ENCODE measurements around the gene SCIN.
"Not testable (repeated sequence)": the region's sequence is repeated elsewhere in the genome, so short reads cannot be mapped to it uniquely, and the experiment has no call there.

SCIN gene

DNA sequence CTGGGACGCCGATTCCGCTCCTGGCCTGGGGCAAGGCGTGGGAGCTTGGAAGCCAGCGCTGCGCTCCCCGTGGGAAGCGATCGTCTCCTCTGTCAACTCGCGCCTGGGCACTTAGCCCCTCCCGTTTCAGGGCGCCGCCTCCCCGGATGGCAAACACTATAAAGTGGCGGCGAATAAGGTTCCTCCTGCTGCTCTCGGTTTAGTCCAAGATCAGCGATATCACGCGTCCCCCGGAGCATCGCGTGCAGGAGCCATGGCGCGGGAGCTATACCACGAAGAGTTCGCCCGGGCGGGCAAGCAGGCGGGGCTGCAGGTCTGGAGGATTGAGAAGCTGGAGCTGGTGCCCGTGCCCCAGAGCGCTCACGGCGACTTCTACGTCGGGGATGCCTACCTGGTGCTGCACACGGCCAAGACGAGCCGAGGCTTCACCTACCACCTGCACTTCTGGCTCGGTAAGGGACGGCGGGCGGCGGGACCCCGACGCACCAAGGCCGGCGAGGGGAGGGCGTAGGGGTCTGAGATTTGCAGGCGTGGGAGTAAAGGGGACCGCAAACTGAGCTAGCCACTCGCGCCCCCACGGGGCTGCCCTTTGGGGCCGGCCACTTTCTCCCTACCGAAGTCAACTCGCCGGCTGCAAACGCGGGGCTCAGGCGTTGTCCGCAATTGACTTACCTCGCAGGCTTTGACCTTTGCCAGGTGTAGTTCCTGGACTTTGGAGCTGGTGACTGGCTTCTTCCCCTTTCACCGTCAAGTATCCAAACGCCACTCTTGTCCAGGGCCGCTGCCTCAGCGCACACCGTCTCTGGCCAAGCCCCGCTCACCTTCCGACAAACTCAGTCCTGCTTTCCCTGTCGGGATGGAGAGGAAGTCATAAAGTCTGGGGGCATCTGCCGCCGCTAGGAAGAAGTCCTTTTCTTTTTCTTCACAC lies at the start of gene SCIN:
TSS of gene SCIN (plus strand) at position 187 of the 928 bp plus-strand sequence. CDS start at position 254, 67 bp downstream.
- DNase-seq (ENCODE audit: low read depth), result no peak

DNA sequence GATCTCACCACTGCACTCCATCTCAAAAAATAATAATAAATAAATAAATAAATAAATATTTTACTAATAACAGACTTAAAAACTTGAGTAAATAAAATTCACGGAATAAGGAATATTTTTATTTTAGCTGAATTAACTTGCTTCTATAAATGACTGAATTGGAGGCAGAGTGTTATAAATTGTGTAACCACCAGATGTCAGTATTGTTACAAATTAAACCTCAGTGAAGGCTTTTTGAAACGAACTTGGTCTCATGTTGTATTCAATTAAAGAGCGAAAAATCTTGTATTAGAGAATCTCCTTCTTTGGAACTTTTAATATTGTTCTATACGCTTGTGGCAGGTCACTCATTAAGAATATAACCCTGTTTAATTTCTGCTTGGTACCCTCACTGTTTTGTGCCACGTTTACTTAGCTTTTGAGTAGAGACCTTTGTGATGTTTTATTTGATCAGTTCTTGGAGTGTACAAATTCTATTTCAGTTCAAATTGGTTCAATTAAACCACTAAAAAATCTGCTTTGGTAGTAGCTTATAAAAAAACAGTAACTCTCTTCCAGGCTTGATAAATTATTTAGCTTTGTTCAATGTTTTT lies 45.6 kb upstream of the SCIN start:
- peak; percentile 37 for DNase-seq (ENCODE audit: low read depth)

DNA sequence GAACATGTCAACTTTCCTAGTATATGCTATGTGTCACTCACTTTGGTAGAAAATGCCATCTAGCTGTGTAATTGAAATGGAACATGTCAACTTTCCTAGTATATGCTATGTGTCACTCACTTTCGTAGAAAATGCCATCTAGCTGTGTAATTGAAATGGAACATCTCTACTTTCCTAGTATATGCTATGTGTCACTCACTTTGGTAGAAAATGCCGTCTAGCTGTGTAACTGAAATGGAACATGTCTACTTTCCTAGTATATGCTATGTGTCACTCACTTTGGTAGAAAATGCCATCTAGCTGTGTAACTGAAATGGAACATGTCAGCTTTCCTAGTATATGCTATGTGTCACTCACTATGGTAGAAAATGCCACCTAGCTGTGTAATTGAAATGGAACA lies 43.8 kb upstream of the SCIN start:
- not testable (repeated sequence) for DNase-seq (ENCODE audit: low read depth)

DNA sequence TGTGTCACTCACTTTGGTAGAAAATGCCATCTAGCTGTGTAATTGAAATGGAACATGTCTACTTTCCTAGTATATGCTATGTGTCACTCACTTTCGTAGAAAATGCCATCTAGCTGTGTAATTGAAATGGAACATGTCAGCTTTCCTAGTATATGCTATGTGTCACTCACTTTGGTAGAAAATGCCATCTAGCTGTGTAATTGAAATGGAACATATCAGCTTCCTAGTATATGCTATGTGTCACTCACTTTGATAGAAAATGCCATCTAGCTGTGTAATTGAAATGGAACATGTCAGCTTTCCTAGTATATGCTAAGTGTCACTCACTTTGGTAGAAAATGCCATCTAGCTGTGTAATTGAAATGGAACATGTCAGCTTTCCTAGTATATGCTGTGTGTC lies 42.9 kb upstream of the SCIN start:
- not testable (repeated sequence) for DNase-seq (ENCODE audit: low read depth)

DNA sequence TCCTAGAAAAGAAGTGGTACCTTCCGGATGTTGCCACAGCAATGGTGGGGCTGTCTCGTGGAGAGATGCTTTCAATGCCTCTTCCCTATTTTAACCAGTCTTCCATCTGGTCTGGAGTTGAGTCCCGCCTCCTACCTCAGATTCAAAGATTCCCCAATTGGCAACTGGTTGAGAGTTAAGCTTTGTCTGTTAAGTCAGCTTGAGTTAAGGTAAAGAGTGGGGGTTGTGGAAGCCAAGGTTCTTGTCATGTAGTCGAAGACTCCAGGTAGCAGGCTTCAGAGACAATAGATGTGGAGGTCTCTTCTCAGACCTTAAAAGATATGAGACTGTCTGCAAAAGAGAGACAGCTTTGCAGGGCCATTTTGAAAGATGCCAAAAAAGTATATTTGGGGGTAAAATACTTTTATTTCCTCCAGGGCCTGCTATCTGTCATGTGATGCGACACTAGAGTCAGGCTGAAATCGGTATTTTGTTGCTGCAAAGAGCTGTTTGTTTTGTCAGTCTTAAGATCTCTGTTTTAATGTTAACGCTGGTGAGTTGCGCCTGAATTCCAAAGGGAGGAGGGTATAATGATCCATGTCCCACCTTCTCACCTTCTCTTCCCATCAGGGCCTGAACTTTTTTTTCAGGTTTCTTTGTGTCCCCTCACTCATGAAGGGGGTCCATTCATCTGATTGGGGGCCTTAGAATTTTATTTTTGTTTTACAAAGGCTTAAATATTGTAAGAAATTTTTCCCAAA lies 40.4 kb upstream of the SCIN start:
- no peak for DNase-seq (ENCODE audit: low read depth)

DNA sequence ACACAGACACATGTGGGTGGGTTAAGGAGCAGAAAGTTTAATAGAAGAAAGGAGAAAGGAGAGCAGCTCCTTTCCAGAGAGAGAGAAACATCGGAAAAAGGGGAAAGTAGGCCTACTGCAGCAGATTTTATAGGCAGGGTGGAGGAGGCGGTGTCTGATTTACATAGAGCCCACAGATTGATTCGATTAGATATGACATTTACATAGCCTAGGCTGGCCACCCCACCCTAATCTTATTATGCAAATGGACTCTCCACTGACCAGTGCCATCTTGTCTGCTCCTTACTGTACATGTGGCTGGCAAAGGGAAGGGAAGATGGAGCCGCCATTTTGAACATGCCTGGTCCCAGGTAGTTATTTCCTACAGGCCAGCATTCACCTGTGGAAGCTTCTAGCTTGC lies 38.7 kb upstream of the SCIN start:
- DNase-seq (ENCODE audit: low read depth), result no peak

DNA sequence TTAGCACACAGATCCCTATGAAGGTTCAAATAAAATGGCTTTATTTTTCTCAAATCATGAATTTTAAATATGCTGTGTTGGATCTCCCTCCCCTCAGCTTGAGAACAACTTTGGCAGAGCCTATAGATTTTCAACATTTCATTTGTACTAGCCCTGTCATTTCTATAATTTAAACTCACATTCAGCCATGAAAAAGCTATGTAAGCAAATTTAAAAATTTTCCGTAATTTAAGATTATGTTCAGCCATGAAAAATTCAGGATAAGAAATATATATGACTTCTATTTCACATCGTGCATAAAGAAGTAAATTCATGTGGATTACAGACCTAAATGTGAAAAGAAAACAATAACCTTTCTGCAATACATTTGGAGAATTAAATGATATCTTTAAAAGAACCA lies 36.5 kb upstream of the SCIN start:
- DNase-seq (ENCODE audit: low read depth), result no peak

DNA sequence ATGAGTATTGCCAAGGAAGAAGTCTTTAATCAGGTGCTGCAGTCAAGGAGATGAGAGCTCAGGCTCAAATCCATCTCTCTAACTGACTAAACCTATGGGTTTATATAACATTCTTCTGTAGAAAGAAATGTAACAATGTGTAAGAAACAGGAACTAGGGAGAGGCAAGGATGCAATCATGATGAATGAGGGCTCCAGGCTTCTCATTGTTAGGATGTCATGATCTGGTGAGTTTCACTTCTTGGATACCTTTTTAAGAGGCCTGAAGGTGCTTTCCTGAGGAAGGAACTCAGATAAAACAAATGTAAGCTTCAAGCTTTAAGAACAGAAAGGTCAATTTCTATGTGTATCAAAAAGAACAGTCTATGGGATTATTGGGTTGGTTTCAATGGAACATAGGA lies 30.8 kb upstream of the SCIN start:
- DNase-seq (ENCODE audit: low read depth), result no peak

DNA sequence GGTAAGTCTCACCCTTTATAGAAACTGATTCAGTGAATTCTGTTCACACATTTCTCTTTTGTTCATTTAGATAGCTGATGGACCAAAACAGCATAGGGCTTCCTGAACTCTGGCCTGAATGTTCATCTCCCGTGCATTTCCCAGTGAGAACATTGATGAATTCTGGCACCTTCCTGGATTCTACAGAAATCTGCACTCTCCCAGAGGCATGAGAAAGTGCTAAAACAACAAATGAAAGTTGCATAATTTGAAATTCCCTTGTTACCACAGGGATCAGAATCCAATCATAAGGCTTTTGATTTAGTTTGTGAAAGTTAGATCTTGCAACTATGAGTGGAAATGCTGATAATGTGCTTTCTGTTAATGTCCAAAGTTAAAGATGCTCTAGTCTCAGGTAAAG lies 29.7 kb upstream of the SCIN start:
- no peak for DNase-seq (ENCODE audit: low read depth)

DNA sequence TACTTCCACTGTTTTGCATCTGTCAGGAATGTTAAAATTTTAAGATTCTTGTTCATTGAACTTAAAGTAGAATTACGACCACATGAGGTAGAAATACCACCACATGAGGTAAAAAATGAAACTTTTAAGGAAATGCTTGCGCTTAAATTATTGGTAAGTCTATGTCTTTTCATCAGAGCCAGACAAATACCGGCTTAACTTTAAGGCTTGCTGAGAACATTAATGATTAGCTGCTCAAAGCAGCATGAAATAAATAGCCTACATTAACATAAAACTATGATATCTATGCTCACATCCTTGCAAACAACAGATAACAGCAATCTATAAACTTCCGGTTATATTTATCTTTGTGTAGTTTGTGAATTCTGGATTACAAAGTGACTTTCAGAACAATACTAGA lies 26.9 kb upstream of the SCIN start:
- DNase-seq (ENCODE audit: low read depth), result no peak

DNA sequence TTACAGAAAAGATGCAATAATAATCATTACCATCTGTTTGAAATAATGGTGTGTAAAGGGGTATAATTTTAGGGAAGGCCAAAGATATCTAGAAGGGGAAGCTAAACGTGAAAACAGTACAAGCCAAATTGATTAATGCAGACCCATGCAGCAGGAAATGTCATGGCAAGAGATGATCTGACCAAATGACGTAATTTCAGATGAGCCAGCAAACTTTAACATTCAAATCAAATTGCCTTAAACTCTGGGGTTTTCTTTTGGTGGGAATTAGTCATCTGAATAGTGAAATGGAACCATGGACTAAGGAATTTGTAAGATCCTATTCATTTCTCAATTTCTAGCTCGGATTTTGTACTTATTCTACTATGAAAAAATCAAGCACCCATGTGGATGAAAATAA lies 21.4 kb upstream of the SCIN start:
- DNase-seq (ENCODE audit: low read depth), result peak; percentile 80

DNA sequence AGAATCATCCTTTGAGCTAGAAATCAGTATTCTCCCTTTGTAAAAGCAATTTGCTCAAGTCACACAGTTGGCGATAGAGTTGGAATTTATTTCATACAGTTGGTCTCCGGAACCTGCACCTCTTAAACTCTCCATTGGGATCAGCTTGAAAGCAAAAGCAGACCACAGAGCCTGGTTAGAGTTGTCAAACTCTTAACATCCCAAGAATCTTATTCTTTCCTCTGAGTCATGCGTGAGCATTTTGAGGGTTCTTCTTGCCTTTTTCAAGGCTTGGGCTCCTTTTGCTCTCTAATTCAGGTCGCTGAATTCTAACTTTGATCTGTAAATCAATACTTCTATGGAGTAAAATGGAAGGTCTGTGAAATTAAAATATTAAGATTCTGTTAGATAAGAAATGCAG lies 19.6 kb upstream of the SCIN start:
- DNase-seq (ENCODE audit: low read depth), result no peak

DNA sequence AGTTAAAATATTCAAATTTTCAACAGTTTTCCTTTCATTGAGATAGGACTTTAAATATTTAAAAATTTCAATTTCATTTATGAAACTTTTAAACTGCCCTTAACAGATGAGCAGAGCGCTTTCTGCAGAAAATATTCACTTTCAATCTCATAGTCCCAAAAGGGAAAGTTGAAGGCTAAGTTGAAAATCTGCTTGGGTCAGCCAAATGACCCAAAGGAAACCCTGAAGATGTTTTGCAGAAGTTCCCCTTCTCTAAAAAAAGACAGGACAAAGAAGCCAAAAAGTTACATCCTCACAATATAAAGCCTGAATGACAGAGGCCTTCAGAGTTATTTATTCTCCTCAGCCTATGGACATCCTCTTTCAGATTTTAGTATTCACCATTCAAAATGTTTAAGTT lies 17.6 kb upstream of the SCIN start:
- DNase-seq (ENCODE audit: low read depth), result no peak

DNA sequence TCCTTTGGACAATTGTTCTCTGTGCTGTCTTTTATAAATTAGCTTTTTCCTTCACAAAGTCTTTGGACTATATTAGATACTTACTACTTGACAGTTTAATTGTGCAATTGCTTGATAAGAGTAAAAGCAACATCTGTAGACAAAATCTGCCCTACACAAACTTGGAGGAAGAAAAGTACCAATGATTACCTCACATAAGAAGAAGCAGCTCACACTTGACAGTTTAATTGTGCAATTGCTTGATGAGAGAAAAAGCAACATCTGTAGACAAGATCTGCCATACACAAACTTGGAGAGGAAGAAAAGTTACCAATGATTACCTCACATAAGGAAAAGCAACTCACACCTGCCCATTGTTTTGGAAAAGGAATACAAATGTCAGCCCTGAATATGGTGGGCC lies 17.1 kb upstream of the SCIN start:
- DNase-seq (ENCODE audit: low read depth), result no peak

DNA sequence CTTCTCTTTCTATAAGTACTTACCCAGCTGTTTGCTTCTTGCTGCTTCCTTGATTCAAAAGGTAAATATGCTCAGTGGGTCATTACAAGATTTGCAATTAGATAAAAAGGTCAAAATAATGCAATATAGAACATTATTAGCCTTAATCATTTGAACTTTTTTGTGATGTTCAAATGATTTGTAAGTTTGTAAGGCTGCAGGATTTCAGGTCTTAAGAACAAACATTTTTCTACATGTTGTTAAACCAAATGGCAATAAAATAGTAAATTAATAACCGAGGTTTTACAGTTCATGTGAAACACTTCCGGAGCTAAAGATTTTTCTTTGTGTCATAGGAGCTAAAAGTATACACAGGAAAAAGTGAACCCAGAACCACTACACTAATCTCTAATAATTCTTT lies 16.2 kb upstream of the SCIN start:
- no peak for DNase-seq (ENCODE audit: low read depth)

DNA sequence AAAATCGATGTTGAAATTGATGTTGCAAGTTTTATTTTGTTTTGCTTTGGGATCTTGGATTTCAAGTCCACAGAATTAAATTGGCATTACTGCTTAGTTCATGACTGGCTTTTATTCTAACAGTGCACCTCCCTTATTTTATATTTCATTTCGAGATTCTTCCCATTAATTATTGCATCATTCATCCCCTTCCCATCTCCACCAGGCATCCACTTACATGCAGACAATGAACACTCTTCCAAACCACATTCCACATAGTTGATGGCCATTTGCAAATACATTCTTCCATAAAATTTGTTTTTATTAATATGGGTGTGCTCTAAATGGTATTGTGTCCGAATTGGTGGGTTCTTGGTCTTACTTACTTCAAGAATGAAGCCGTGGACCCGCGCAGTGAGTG lies 15.6 kb upstream of the SCIN start:
- DNase-seq (ENCODE audit: low read depth), result no peak

DNA sequence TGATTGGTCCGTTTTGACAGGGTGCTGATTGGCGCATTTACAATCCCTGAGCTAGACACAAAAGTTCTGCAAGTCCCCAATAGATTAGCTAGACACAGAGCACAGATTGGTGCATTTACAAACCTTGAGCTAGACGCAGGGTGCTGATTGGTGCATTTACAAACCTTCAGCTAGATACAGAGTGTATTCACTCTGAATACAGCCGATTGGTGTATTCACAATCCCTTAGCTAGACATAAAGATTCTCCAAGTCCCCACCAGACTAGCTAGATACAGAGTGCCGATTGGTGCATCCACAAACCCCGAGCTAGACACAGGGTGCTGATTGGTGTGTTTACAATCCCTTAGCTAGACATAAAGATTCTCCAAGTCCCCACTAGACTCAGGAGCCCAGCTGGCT lies 14.8 kb upstream of the SCIN start:
- not testable (repeated sequence) for DNase-seq (ENCODE audit: low read depth)

DNA sequence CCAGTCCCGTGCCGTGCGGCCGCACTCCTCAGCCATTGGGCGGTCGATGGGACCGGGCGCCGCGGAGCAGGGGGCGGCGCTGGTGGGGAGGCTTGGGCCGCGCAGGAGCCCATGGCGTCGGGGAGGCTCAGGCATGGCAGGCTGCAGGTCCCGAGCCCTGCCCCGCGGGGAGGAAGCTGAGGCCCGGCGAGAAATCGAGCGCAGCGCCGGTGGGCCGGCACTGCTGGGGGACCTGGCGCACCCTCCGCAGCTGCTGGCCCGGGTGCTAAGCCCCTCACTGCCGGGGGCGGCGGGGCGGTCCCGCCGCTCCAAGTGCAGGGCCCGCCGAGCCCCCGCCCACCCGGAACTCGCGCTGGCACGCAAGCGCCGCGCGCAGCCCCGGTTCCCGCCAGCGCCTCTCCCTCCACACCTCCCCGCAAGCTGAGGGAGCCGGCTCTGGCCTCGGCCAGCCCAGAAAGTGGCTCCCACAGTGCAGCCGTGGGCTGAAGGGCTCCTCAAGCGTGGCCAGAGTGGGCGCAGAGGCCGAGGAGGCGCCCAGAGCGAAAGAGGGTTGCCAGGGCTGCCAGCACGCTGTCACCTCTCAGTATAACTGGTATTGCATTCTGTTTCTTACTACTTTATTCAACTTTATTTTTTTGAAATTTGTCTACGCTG lies 14.3 kb upstream of the SCIN start:
- DNase-seq (ENCODE audit: low read depth), result not testable (repeated sequence)

DNA sequence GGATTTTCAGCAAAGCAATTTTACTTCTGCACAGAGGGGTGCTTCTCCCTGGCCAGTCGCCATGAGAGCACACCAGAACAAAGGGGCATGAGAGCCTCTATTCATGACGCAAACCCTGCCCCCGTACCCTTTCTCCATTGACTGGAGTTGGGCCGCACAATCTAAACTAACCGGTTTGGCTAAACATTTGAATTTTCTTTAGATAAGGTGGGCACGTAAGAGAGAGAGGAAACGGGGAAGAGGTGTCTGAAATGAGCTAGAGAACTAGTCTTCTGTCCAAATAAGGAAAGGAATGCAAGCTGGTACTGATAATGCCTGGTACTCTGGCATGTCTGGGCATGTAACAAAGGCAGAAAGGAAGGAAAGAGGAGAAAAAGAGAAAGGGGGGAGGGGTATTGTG lies 13.2 kb upstream of the SCIN start:
- no peak for DNase-seq (ENCODE audit: low read depth)

DNA sequence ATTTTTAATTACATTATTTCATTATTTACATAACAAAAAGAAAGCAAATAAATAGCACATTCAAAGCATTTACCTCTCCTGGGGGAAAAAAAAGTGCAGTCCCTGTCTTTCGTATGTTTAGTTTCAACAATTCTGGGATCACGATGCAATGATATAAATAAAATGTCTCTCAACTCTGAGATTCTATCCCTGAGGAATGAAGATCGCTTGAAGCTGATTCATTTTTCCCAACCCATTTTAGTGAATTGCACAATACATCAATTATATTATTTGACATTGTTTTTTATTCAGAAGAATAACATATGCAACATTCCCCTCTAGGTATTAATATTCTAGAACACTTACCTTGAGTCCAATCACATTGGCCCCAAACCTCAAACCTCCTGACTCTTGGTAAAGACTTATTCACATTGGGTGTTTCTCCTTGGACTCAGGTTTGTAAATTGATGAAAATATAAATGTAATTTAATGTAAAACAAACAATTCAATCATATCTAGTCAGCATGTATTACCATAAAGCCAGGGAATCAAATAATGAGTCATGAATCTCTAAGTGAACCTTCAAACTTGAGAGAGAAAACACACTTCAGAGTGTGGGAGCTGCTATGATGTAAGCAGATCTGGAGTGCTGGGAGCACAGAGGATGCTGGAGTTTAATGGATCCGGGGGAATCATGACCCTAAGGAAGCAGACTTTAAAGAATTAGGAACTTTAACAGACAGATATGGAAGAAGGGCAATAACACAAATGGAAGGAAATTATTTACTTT lies 5.3 kb upstream of the SCIN start:
- no peak for DNase-seq (ENCODE audit: low read depth)

DNA sequence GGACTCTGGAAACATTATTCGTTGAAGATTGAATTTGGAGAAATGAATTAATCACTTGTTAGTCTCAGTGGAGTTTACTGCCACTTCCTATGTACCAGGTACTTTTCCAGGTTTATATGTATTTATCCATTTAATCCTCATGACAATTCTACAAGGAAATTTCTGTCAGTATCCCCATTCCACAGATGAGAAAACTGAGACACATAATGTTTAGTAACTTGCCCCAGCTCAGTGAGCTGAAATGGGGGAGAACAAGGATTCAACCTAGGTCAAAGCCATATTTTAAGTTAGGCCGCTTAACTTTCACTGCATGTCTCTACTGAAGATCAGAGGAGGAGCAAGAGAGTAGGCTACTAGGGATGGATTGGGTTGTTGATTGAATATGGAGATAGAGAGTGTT lies 4.6 kb upstream of the SCIN start:
- DNase-seq (ENCODE audit: low read depth), result no peak

DNA sequence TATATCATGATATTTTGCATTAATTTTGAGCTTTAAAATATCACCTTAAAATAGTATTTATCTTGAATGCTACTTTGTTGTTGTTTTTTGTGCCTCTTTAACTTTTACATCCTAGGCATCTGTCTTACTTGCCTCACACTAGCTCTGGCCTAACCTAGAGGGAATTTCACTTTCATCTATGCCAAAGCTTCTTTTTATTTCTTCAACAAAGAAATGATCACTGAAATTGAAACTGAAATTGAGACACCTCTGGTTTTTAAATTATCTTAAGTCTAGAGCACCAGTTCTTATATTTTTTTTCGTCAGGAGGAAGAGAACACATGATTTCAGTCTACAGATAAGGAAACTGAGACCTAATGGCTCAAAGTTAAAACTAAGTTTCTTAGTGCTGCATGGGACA lies 3.5 kb upstream of the SCIN start:
- DNase-seq (ENCODE audit: low read depth), result no peak
